Fibroblast of the conjunctiva (primary cell): Measurements from ENCODE around the gene RPS6KL1.

Experiments
- DNase-seq: peaks from one replicate; pipeline ENCODE4 v3.0.0-alpha.2; 2010; ENCODE audit warnings: low read depth

RPS6KL1 gene

GRCh38 chr14:74952180-74952665 is 29.2 kb upstream of the RPS6KL1 start:
- DNase-seq = no peak

- no peak for DNase-seq
Observed at GRCh38 chr14:74951443-74952179, 28.6 kb upstream of the RPS6KL1 start.

GRCh38 chr14:74950795-74951442 is 27.9 kb upstream of the RPS6KL1 start:
- no peak for DNase-seq

GRCh38 chr14:74949859-74950573 is 27.0 kb upstream of the RPS6KL1 start:
- DNase-seq = no peak

- DNase-seq = no peak
Observed at GRCh38 chr14:74949191-74949601, 26.1 kb upstream of the RPS6KL1 start.

GRCh38 chr14:74948228-74949175 is 25.4 kb upstream of the RPS6KL1 start:
- no peak for DNase-seq

GRCh38 chr14:74947353-74948227 is 24.5 kb upstream of the RPS6KL1 start:
- no peak for DNase-seq

- DNase-seq = no peak
Observed at GRCh38 chr14:74946659-74947281, 23.7 kb upstream of the RPS6KL1 start.

- peak; percentile 56 for DNase-seq
Observed at GRCh38 chr14:74945852-74946658, 23.0 kb upstream of the RPS6KL1 start.

- DNase-seq = no peak
Observed at GRCh38 chr14:74945261-74945851, 22.3 kb upstream of the RPS6KL1 start.

GRCh38 chr14:74942608-74943007 is 19.5 kb upstream of the RPS6KL1 start:
- DNase-seq = no peak

- DNase-seq = no peak
Observed at GRCh38 chr14:74942181-74942580, 19.1 kb upstream of the RPS6KL1 start.

- DNase-seq = no peak
Observed at GRCh38 chr14:74941676-74942097, 18.6 kb upstream of the RPS6KL1 start.

- no peak for DNase-seq
Observed at GRCh38 chr14:74940956-74941565, 18.0 kb upstream of the RPS6KL1 start.

GRCh38 chr14:74938531-74939495 is 15.8 kb upstream of the RPS6KL1 start:
- no peak for DNase-seq

GRCh38 chr14:74937171-74937570 is 14.1 kb upstream of the RPS6KL1 start:
- DNase-seq = no peak

- no peak for DNase-seq
Observed at GRCh38 chr14:74936731-74937130, 13.7 kb upstream of the RPS6KL1 start.
